Mesenchymal stem cell (in vitro differentiated cells and primary cell): ENCODE measurements around the gene MFSD1.

Source experiments
- DNase-seq: peaks from one replicate; pipeline ENCODE4 v3.0.0-alpha.2; 2013
- H2AFZ ChIP-seq: one replicate; pipeline ENCODE4 v1.6.1; 2013; ENCODE audit warnings: low read depth, mild to moderate bottlenecking, control low read depth, inconsistent platforms, low read length, moderate library complexity
- H2AK5ac ChIP-seq: 2 replicates; pipeline ENCODE4 v1.6.1; 2013; ENCODE audit warnings: low read length, moderate library complexity, mild to moderate bottlenecking, inconsistent platforms; ENCODE audit not compliant: severe bottlenecking
- H2BK120ac ChIP-seq: one replicate; pipeline ENCODE4 v1.6.1; 2013; ENCODE audit warnings: low read depth, mild to moderate bottlenecking, inconsistent platforms, low read length, moderate library complexity
- H2BK12ac ChIP-seq, 2 experiments: one replicate each; pipeline ENCODE4 v1.6.1; 2013; ENCODE audit warnings: inconsistent platforms in 2 of 2, low read length in 2 of 2, mild to moderate bottlenecking in 2 of 2, moderate library complexity in 2 of 2, control low read depth in 1 of 2
- H2BK15ac ChIP-seq: one replicate; pipeline ENCODE4 v1.6.1; 2013; ENCODE audit warnings: mild to moderate bottlenecking, low read depth, inconsistent platforms; ENCODE audit not compliant: poor library complexity, severe bottlenecking
- H2BK5ac ChIP-seq: 2 replicates; pipeline ENCODE4 v1.6.1; 2013; ENCODE audit warnings: low read depth, mild to moderate bottlenecking, low read length, control low read depth, inconsistent platforms; ENCODE audit not compliant: poor library complexity, severe bottlenecking
- H3K14ac ChIP-seq, 2 experiments: one replicate each; pipeline ENCODE4 v1.6.1; 2013; ENCODE audit warnings: inconsistent platforms in 2 of 2, low read length in 2 of 2, control low read depth in 1 of 2, mild to moderate bottlenecking in 1 of 2, moderate library complexity in 1 of 2
- H3K18ac ChIP-seq, 2 experiments: one replicate each; pipeline ENCODE4 v1.6.1; 2013; ENCODE audit warnings: inconsistent platforms in 2 of 2, low read length in 2 of 2, control low read depth in 1 of 2, low read depth in 1 of 2, mild to moderate bottlenecking in 1 of 2
- H3K23ac ChIP-seq, 2 experiments: one replicate each; pipeline ENCODE4 v1.6.1; 2013; ENCODE audit warnings: inconsistent platforms in 2 of 2, low read length in 2 of 2, mild to moderate bottlenecking in 2 of 2, moderate library complexity in 2 of 2, control low read depth in 1 of 2
- H3K27ac ChIP-seq: 2 replicates; pipeline ENCODE4 v1.5.1; 2013; ENCODE audit warnings: mild to moderate bottlenecking, moderate library complexity, low read length, control low read depth, inconsistent platforms; ENCODE audit not compliant: poor library complexity, severe bottlenecking
- H3K27me3 ChIP-seq, 2 experiments: 2 replicates each; pipeline versions ENCODE4 v1.6.1 to v1.7.0; 2013; ENCODE audit warnings: low read length in 2 of 2, mild to moderate bottlenecking in 2 of 2, moderate library complexity in 2 of 2, control low read depth in 1 of 2, inconsistent platforms in 1 of 2; ENCODE audit not compliant: control insufficient read depth in 1 of 2, insufficient read depth in 1 of 2
- H3K36me3 ChIP-seq, 2 experiments: 2 replicates each; pipeline versions ENCODE4 v1.6.1 to v1.7.0; 2013; ENCODE audit warnings: low read length in 2 of 2, control low read depth in 1 of 2, inconsistent platforms in 1 of 2, low read depth in 1 of 2, mild to moderate bottlenecking in 1 of 2; ENCODE audit not compliant: insufficient read depth in 2 of 2, control insufficient read depth in 1 of 2
- H3K4ac ChIP-seq, 2 experiments: one replicate each; pipeline ENCODE4 v1.6.1; 2013; ENCODE audit warnings: inconsistent platforms in 2 of 2, low read length in 2 of 2, mild to moderate bottlenecking in 2 of 2, moderate library complexity in 2 of 2, control low read depth in 1 of 2, low read depth in 1 of 2
- H3K4me1 ChIP-seq: 2 replicates; pipeline ENCODE4 v1.6.1; 2013; ENCODE audit warnings: low read depth, low read length, control low read depth; ENCODE audit not compliant: control insufficient read depth, insufficient read depth
- H3K4me2 ChIP-seq: 2 replicates; pipeline ENCODE4 v1.6.1; 2013; ENCODE audit warnings: low read length, mild to moderate bottlenecking, inconsistent platforms; ENCODE audit not compliant: poor library complexity, severe bottlenecking
- H3K4me3 ChIP-seq, 2 experiments: 2 replicates each; pipeline versions ENCODE4 v1.5.1 to v1.7.0; 2013; ENCODE audit warnings: low read length in 2 of 2, mild to moderate bottlenecking in 2 of 2, control low read depth in 1 of 2, low read depth in 1 of 2; ENCODE audit not compliant: insufficient read depth in 1 of 2
- H3K79me1 ChIP-seq: replicated peaks from 2 replicates; pipeline ENCODE4 v1.6.1; 2013; ENCODE audit warnings: mild to moderate bottlenecking, control low read depth, low read length, inconsistent platforms; ENCODE audit not compliant: poor library complexity, severe bottlenecking
- H3K9ac ChIP-seq: 2 replicates; pipeline ENCODE4 v1.7.0; 2013; ENCODE audit warnings: mild to moderate bottlenecking, low read length, moderate library complexity
- H3K9me3 ChIP-seq: 2 replicates; pipeline ENCODE4 v1.7.0; 2013; ENCODE audit warnings: mild to moderate bottlenecking, low read length; ENCODE audit not compliant: control insufficient read depth
- H4K8ac ChIP-seq: one replicate; pipeline ENCODE4 v1.6.1; 2013; ENCODE audit warnings: inconsistent platforms, mild to moderate bottlenecking, low read length, moderate library complexity
- H4K91ac ChIP-seq: one replicate; pipeline ENCODE4 v1.6.1; 2013; ENCODE audit warnings: mild to moderate bottlenecking, low read length, inconsistent platforms
- WGBS: methylation state at CpG from one replicate; pipeline ENCODE4 v1.1.7; 2013; ENCODE audit warnings: mixed read lengths; 5-methylcytosine and 5-hydroxymethylcytosine counted together

The MFSD1 gene

GRCh38 chr3:158842976-158843375 lies 41.1 kb downstream of the MFSD1 start:
- no peak overlapping the region for H2BK5ac ChIP-seq
- H2BK12ac ChIP-seq: no peak overlapping the region
- WGBS: 88% methylated on average over 3 of the region's 3 CpGs
- H4K8ac ChIP-seq: no peak overlapping the region
- no peaks in the 10 kb centered on the region for H3K79me1 ChIP-seq
- no peak overlapping the region for H4K91ac ChIP-seq
- H3K4me2 ChIP-seq: no peak overlapping the region
- no peak overlapping the region for H2BK15ac ChIP-seq
- H3K4me1 ChIP-seq: no peaks in the 10 kb centered on the region
- no peak overlapping the region for H3K14ac ChIP-seq
- H3K27ac ChIP-seq: no peak overlapping the region
- no peaks in the 10 kb centered on the region for H3K36me3 ChIP-seq
- H3K27me3 ChIP-seq: no peaks in the 10 kb centered on the region
- H2AK5ac ChIP-seq: no peak overlapping the region
- H3K18ac ChIP-seq: no peak overlapping the region
- H3K9ac ChIP-seq: no peak overlapping the region
- no peak overlapping the region for H3K4ac ChIP-seq
- no peak overlapping the region for H2BK120ac ChIP-seq
- no peak for DNase-seq
- H3K4me3 ChIP-seq: no peak overlapping the region
- no peak overlapping the region for H2AFZ ChIP-seq
- no peaks in the 10 kb centered on the region for H3K9me3 ChIP-seq
- no peak overlapping the region for H3K23ac ChIP-seq

GRCh38 chr3:158845765-158846350 lies 44.0 kb downstream of the MFSD1 start:
- Histone ChIP-seq H3K4ac (no peak overlapping the region), H3K4me1 (no peaks in the 10 kb centered on the region), H3K4me3 (no peak overlapping the region), H3K79me1 (no peaks in the 10 kb centered on the region), H3K4me2 (no peak overlapping the region), H3K9ac (no peak overlapping the region), H3K18ac (no peak overlapping the region), H2AFZ (no peak overlapping the region), H2BK120ac (no peak overlapping the region), H3K9me3 (no peaks in the 10 kb centered on the region), H2BK5ac (no peak overlapping the region), H4K91ac (no peak overlapping the region), H3K23ac (no peak overlapping the region), H3K27ac (no peak overlapping the region), H3K27me3 (no peaks in the 10 kb centered on the region), H2AK5ac (no peak overlapping the region), H3K36me3 (no peaks in the 10 kb centered on the region), H2BK15ac (no peak overlapping the region), H2BK12ac (no peak overlapping the region), H3K14ac (no peak overlapping the region), H4K8ac (no peak overlapping the region)
- 70% methylated on average over 2 of the region's 5 CpGs for WGBS
- DNase-seq: peak; percentile 41

- no peaks in the 10 kb centered on the region for H3K27me3 ChIP-seq
- no peak overlapping the region for H4K91ac ChIP-seq
- H3K4ac ChIP-seq: no peak overlapping the region
- H2BK120ac ChIP-seq: no peak overlapping the region
- H3K18ac ChIP-seq: peak overlapping the region in 1 of 2 experiments; percentile 23
- H3K4me1 ChIP-seq: no peaks in the 10 kb centered on the region
- H3K14ac ChIP-seq: no peak overlapping the region
- no peaks in the 10 kb centered on the region for H3K36me3 ChIP-seq
- H3K9me3 ChIP-seq: no peaks in the 10 kb centered on the region
- peak; percentile 29 for DNase-seq
- H3K4me2 ChIP-seq: no peak overlapping the region
- H4K8ac ChIP-seq: no peak overlapping the region
- H3K27ac ChIP-seq: no peak overlapping the region
- peak overlapping the region; percentile 6 for H3K9ac ChIP-seq
- no peak overlapping the region for H2AFZ ChIP-seq
- H3K23ac ChIP-seq: no peak overlapping the region
- H3K79me1 ChIP-seq: no peaks in the 10 kb centered on the region
- no peak overlapping the region for H3K4me3 ChIP-seq
- WGBS: 87% methylated on average over 3 of the region's 3 CpGs
- H2AK5ac ChIP-seq: no peak overlapping the region
- peak overlapping the region in 1 of 2 experiments; percentile 18 for H2BK12ac ChIP-seq
- no peak overlapping the region for H2BK5ac ChIP-seq
- H2BK15ac ChIP-seq: no peak overlapping the region
Observed at GRCh38 chr3:158846803-158847451, 45.1 kb downstream of the MFSD1 start.

GRCh38 chr3:158847452-158847821 lies 45.6 kb downstream of the MFSD1 start:
- Histone ChIP-seq H2BK120ac (no peak overlapping the region), H2BK15ac (no peak overlapping the region), H4K91ac (no peak overlapping the region), H3K14ac (no peak overlapping the region), H3K36me3 (no peaks in the 10 kb centered on the region), H4K8ac (no peak overlapping the region), H3K4me1 (no peaks in the 10 kb centered on the region), H2BK5ac (no peak overlapping the region), H3K27me3 (no peaks in the 10 kb centered on the region), H2BK12ac (peak overlapping the region in 1 of 2 experiments; percentile 18), H2AK5ac (no peak overlapping the region), H3K27ac (no peak overlapping the region), H2AFZ (no peak overlapping the region), H3K23ac (no peak overlapping the region), H3K9me3 (no peaks in the 10 kb centered on the region), H3K79me1 (no peaks in the 10 kb centered on the region), H3K9ac (no peak overlapping the region), H3K4me2 (no peak overlapping the region), H3K4ac (no peak overlapping the region), H3K18ac (peak overlapping the region in 1 of 2 experiments; percentile 23), H3K4me3 (no peak overlapping the region)
- DNase-seq: peak; percentile 9
- WGBS: 79% methylated on average over 4 of the region's 4 CpGs
